G401.6 (cell line): Measurements from ENCODE around the gene MET.

Source experiments
- FAIRE-seq: peaks from 2 replicates; lab custom pipeline; 2012; peaks lifted over from hg19 to GRCh38; lab: Jason Lieb, UNC

Gene MET

GRCh38 chr7:116786791-116787443, 114.9 kb downstream of the MET start:
- no peak for FAIRE-seq

GRCh38 chr7:116787881-116788280, 115.9 kb downstream of the MET start:
- no peak for FAIRE-seq

- FAIRE-seq: no peak
Observed at GRCh38 chr7:116788572-116789197, 116.7 kb downstream of the MET start.

GRCh38 chr7:116790025-116790424, 118.0 kb downstream of the MET start:
- no peak for FAIRE-seq

GRCh38 chr7:116792813-116793212, 120.8 kb downstream of the MET start:
- no peak for FAIRE-seq

GRCh38 chr7:116793795-116794340, 121.9 kb downstream of the MET start:
- FAIRE-seq: no peak

GRCh38 chr7:116796471-116796870, 124.5 kb downstream of the MET start:
- no peak for FAIRE-seq

- no peak for FAIRE-seq
Observed at GRCh38 chr7:116797612-116798011, 125.6 kb downstream of the MET start.

- no peak for FAIRE-seq
Observed at GRCh38 chr7:116798232-116798631, 126.2 kb downstream of the MET start.

GRCh38 chr7:116799916-116800315, 127.9 kb downstream of the MET start:
- FAIRE-seq: no peak

- FAIRE-seq: no peak
Observed at GRCh38 chr7:116800594-116800993, 128.6 kb downstream of the MET start.

- FAIRE-seq: no peak
Observed at GRCh38 chr7:116801092-116801710, 129.2 kb downstream of the MET start.

- no peak for FAIRE-seq
Observed at GRCh38 chr7:116802144-116802745, 130.2 kb downstream of the MET start.

GRCh38 chr7:116802746-116803152, 130.8 kb downstream of the MET start:
- FAIRE-seq: no peak

- no peak for FAIRE-seq
Observed at GRCh38 chr7:116804471-116804870, 132.5 kb downstream of the MET start.

GRCh38 chr7:116805100-116805544, 133.1 kb downstream of the MET start:
- no peak for FAIRE-seq

- no peak for FAIRE-seq
Observed at GRCh38 chr7:116806046-116806944, 134.3 kb downstream of the MET start.

- no peak for FAIRE-seq
Observed at GRCh38 chr7:116807011-116807560, 135.1 kb downstream of the MET start.

- FAIRE-seq: peak; percentile 82
Observed at GRCh38 chr7:116809636-116810266, 137.8 kb downstream of the MET start.

GRCh38 chr7:116810267-116811116, 138.5 kb downstream of the MET start:
- no peak for FAIRE-seq
